H9 (cell line): ENCODE measurements around the gene NOP9. TPM values are rescaled to one million over a fixed set of nuclear protein-coding genes. Genes with fewer than 3 reads are reported as not detected.

Experiments
- DNase-seq: peaks from one replicate; pipeline ENCODE4 v3.0.0-alpha.2; 2017
- H2AFZ ChIP-seq: one replicate; pipeline ENCODE4 v1.6.1; 2013; ENCODE audit warnings: mild to moderate bottlenecking, low read length, control low read depth, moderate library complexity
- H2AK5ac ChIP-seq: 2 replicates; pipeline ENCODE4 v1.6.1; 2013; ENCODE audit warnings: low read length, control low read depth, mixed read lengths; ENCODE audit not compliant: insufficient read length
- H2BK120ac ChIP-seq: one replicate; pipeline ENCODE4 v1.6.1; 2013; ENCODE audit warnings: low read depth, mild to moderate bottlenecking, low read length, control low read depth, inconsistent platforms; ENCODE audit not compliant: poor library complexity, severe bottlenecking
- H2BK12ac ChIP-seq: 2 replicates; pipeline ENCODE4 v1.6.1; 2013; ENCODE audit warnings: low read length, control low read depth, mixed read lengths, low read depth; ENCODE audit not compliant: insufficient read length
- H2BK15ac ChIP-seq: 2 replicates; pipeline ENCODE4 v1.6.1; 2013; ENCODE audit warnings: low read depth, low read length, control low read depth
- H2BK20ac ChIP-seq: one replicate; pipeline ENCODE4 v1.6.1; 2013; ENCODE audit warnings: low read depth, mild to moderate bottlenecking, low read length, control low read depth, inconsistent platforms; ENCODE audit not compliant: poor library complexity, severe bottlenecking
- H2BK5ac ChIP-seq: 2 replicates; pipeline ENCODE4 v1.6.1; 2013; ENCODE audit warnings: low read length, control low read depth, mixed read lengths; ENCODE audit not compliant: insufficient read length
- H3K14ac ChIP-seq: 2 replicates; pipeline ENCODE4 v1.6.1; 2013; ENCODE audit warnings: low read length, control low read depth; ENCODE audit not compliant: insufficient read depth
- H3K18ac ChIP-seq: 2 replicates; pipeline ENCODE4 v1.6.1; 2013; ENCODE audit warnings: low read depth, mild to moderate bottlenecking, mixed read lengths, low read length, control low read depth; ENCODE audit not compliant: insufficient read length
- H3K23ac ChIP-seq: 2 replicates; pipeline ENCODE4 v1.6.1; 2013; ENCODE audit warnings: low read length, control low read depth, mixed read lengths, low read depth; ENCODE audit not compliant: insufficient read length
- H3K23me2 ChIP-seq: 2 replicates; pipeline ENCODE4 v1.6.1; 2013; ENCODE audit warnings: low read depth, mild to moderate bottlenecking, mixed read lengths, low read length, control low read depth; ENCODE audit not compliant: insufficient read length, poor library complexity, severe bottlenecking
- H3K27ac ChIP-seq: 2 replicates; pipeline ENCODE4 v1.5.1; 2013; ENCODE audit warnings: low read length, control low read depth, mixed read lengths, low read depth; ENCODE audit not compliant: insufficient read length
- H3K27me3 ChIP-seq: 2 replicates; pipeline ENCODE4 v1.6.1; 2013; ENCODE audit warnings: low read length, control low read depth, inconsistent platforms; ENCODE audit not compliant: insufficient read depth
- H3K4ac ChIP-seq: 2 replicates; pipeline ENCODE4 v1.6.1; 2013; ENCODE audit warnings: low read depth, mild to moderate bottlenecking, control low read depth, inconsistent platforms, low read length, moderate library complexity
- H3K4me1 ChIP-seq: 2 replicates; pipeline ENCODE4 v1.6.1; 2013; ENCODE audit warnings: low read length, control low read depth, inconsistent platforms; ENCODE audit not compliant: insufficient read depth
- H3K4me2 ChIP-seq: 2 replicates; pipeline ENCODE4 v1.6.1; 2013; ENCODE audit warnings: low read length, control low read depth, mixed read lengths; ENCODE audit not compliant: insufficient read length, insufficient read depth
- H3K56ac ChIP-seq: 2 replicates; pipeline ENCODE4 v1.6.1; 2013; ENCODE audit warnings: low read depth, mild to moderate bottlenecking, mixed read lengths, low read length, control low read depth; ENCODE audit not compliant: insufficient read length
- H3K79me1 ChIP-seq: 2 replicates; pipeline ENCODE4 v1.6.1; 2013; ENCODE audit warnings: low read depth, mild to moderate bottlenecking, moderate library complexity, low read length, control low read depth, inconsistent platforms; ENCODE audit not compliant: insufficient read depth, poor library complexity, severe bottlenecking
- H3K79me2 ChIP-seq: 2 replicates; pipeline ENCODE4 v1.6.1; 2013; ENCODE audit warnings: low read length, control low read depth, inconsistent platforms; ENCODE audit not compliant: insufficient read depth
- H3K9ac ChIP-seq: 2 replicates; pipeline ENCODE4 v1.6.1; 2013; ENCODE audit warnings: low read length, control low read depth, mixed read lengths; ENCODE audit not compliant: insufficient read length; ENCODE audit errors: extremely low read depth
- H3K9me3 ChIP-seq: one replicate; pipeline ENCODE4 v1.6.1; 2013; ENCODE audit warnings: low read depth, low read length, inconsistent platforms; ENCODE audit not compliant: control insufficient read depth
- H3T11ph ChIP-seq: one replicate; pipeline ENCODE4 v1.6.1; 2013; ENCODE audit warnings: mild to moderate bottlenecking, low read length, control low read depth, inconsistent platforms
- H4K20me1 ChIP-seq: one replicate; pipeline ENCODE4 v1.6.1; 2013; ENCODE audit not compliant: control insufficient read depth, insufficient read length, insufficient read depth
- H4K5ac ChIP-seq: 2 replicates; pipeline ENCODE4 v1.6.1; 2013; ENCODE audit warnings: low read depth, mild to moderate bottlenecking, mixed read lengths, low read length, control low read depth; ENCODE audit not compliant: insufficient read length
- H4K8ac ChIP-seq: replicated peaks from 2 replicates; pipeline ENCODE4 v1.6.1; 2013; ENCODE audit warnings: low read length, control low read depth, mixed read lengths, low read depth; ENCODE audit not compliant: insufficient read length
- H4K91ac ChIP-seq: 2 replicates; pipeline ENCODE4 v1.6.1; 2013; ENCODE audit warnings: low read depth, mild to moderate bottlenecking, moderate library complexity, mixed read lengths, low read length, control low read depth; ENCODE audit not compliant: insufficient read length
- H3K27ac Mint-ChIP-seq, 3 experiments: 2 replicates in 2 of 3; 3 replicates in 1 of 3; pipeline ENCODE4 v1.8.0; 2020 to 2021; ENCODE audit warnings: mixed read lengths in 3 of 3, mild to moderate bottlenecking in 1 of 3, moderate library complexity in 1 of 3
- H3K27me3 Mint-ChIP-seq: 2 replicates; pipeline ENCODE4 v1.8.0; 2021; ENCODE audit warnings: low read depth, mild to moderate bottlenecking, moderate library complexity, mixed read lengths
- H3K36me3 Mint-ChIP-seq, 3 experiments: 2 replicates in 2 of 3; 3 replicates in 1 of 3; pipeline ENCODE4 v1.8.0; 2020 to 2021; ENCODE audit warnings: low read depth in 3 of 3, mixed read lengths in 3 of 3; ENCODE audit not compliant: insufficient read depth in 1 of 3
- H3K4me1 Mint-ChIP-seq, 2 experiments: 2 replicates each; pipeline ENCODE4 v1.8.0; 2020; ENCODE audit warnings: mixed read lengths in 2 of 2
- H3K4me3 Mint-ChIP-seq, 2 experiments: 2 replicates in 1 of 2; 3 replicates in 1 of 2; pipeline ENCODE4 v1.8.0; 2020 to 2021; ENCODE audit warnings: mild to moderate bottlenecking in 2 of 2, mixed read lengths in 2 of 2, moderate library complexity in 1 of 2
- H3K9me3 Mint-ChIP-seq, 2 experiments: 2 replicates in 1 of 2; 3 replicates in 1 of 2; pipeline ENCODE4 v1.8.0; 2020; ENCODE audit warnings: mild to moderate bottlenecking in 2 of 2, mixed read lengths in 2 of 2, moderate library complexity in 1 of 2
- WGBS: extraction: QIAGEN DNeasy Blood & Tissue Kit; methylation state at CpG from one replicate; pipeline ENCODE4 v1.1.7; 2013; ENCODE audit warnings: missing lambda C conversion rate, low lambda C conversion rate, mixed read lengths; ENCODE audit not compliant: insufficient read length; ENCODE audit errors: extremely low coverage; 5-methylcytosine and 5-hydroxymethylcytosine counted together
- total RNA-seq: library from RNA; stranded (reverse); gene quantifications from 2 replicates; pipeline ENCODE4 v1.2.1, GENCODE V29; 2021
- TF ChIP-seq, protein P1 (sequence below): fragments of 200-600 bp; sonication (generic); conservative IDR thresholded peaks from 3 replicates; pipeline ENCODE4 v1.8.0; 2021; ENCODE audit warnings: antibody characterized with exemption, mild to moderate bottlenecking

The NOP9 gene
- total RNA-seq, 1 experiment from 2014 or later: 34.7 TPM

DNA sequence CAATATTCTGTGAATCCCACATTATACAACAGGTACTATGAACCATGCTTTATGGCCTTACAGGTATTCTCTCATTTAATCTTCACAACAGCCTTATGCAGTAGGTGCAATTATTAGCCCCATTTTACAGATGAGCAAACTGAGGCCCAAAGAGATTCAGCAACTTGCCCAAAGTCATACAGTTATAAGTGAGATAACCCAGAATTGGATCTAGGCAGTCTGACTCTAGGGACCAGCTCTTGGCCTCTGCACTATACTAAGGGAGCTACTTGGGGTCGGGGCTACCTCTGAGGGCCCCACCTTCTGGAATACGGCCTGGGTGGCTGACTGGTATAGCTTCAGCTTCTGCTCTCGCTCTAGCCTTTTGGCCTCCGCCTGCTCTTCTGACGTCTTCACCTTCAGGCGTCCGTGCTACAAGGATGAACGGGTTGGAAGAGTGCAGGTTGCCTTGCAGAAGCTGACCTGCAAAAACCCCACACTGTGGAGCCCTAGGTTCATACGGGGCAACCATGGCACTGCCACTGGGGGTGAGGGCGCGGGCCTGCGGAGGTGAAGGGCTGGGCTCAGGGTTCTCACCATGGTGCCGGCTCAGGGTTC lies 29.0 kb upstream of the NOP9 start:
- no peaks in the 10 kb centered on the region for H3K79me1 ChIP-seq
- TF ChIP-seq, protein P1, sequence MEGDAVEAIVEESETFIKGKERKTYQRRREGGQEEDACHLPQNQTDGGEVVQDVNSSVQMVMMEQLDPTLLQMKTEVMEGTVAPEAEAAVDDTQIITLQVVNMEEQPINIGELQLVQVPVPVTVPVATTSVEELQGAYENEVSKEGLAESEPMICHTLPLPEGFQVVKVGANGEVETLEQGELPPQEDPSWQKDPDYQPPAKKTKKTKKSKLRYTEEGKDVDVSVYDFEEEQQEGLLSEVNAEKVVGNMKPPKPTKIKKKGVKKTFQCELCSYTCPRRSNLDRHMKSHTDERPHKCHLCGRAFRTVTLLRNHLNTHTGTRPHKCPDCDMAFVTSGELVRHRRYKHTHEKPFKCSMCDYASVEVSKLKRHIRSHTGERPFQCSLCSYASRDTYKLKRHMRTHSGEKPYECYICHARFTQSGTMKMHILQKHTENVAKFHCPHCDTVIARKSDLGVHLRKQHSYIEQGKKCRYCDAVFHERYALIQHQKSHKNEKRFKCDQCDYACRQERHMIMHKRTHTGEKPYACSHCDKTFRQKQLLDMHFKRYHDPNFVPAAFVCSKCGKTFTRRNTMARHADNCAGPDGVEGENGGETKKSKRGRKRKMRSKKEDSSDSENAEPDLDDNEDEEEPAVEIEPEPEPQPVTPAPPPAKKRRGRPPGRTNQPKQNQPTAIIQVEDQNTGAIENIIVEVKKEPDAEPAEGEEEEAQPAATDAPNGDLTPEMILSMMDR: no peak
- H3K4me2 ChIP-seq: peak overlapping the region; percentile 69
- Mint-ChIP-seq H3K4me3 (peak overlapping the region; percentile 83 to 86), H3K36me3 (peaks cover 3 to 21% (median 14%) of the 10 kb centered on the region in 3 experiments; a peak in 5 of 7 replicates), H3K27me3 (no peaks in the 10 kb centered on the region), H3K27ac (peak overlapping the region; percentile 88 to 97 (median 96); a peak in 6 of 7 replicates), H3K9me3 (no peaks in the 10 kb centered on the region), H3K4me1 (peaks cover 12 to 14% of the 10 kb centered on the region in 2 experiments)
- no peak overlapping the region for H4K8ac ChIP-seq
- no peak overlapping the region for H2BK5ac ChIP-seq
- H3K4ac ChIP-seq: no peak overlapping the region
- no peak overlapping the region for H3K18ac ChIP-seq
- H3K23ac ChIP-seq: no peak overlapping the region
- H3K56ac ChIP-seq: no peak overlapping the region
- H3K27me3 ChIP-seq: no peaks in the 10 kb centered on the region
- no peak overlapping the region for H3K9ac ChIP-seq
- no peak overlapping the region for H3T11ph ChIP-seq
- H2BK20ac ChIP-seq: no peak overlapping the region
- WGBS: no CpG with 5 or more reads among the region's 13 CpGs
- peaks cover 8% of the 10 kb centered on the region for H3K23me2 ChIP-seq
- no peak overlapping the region for H2BK12ac ChIP-seq
- no peak overlapping the region for H2AFZ ChIP-seq
- no peak overlapping the region for H3K14ac ChIP-seq
- no peak overlapping the region for H2BK15ac ChIP-seq
- no peaks in the 10 kb centered on the region for H3K4me1 ChIP-seq
- H4K91ac ChIP-seq: no peak overlapping the region
- H2AK5ac ChIP-seq: no peak overlapping the region
- no peak overlapping the region for H3K27ac ChIP-seq
- DNase-seq: no peak
- H3K9me3 ChIP-seq: no peaks in the 10 kb centered on the region
- no peak overlapping the region for H4K5ac ChIP-seq
- H4K20me1 ChIP-seq: no peaks in the 10 kb centered on the region
- H2BK120ac ChIP-seq: no peak overlapping the region
- H3K79me2 ChIP-seq: no peaks in the 10 kb centered on the region
